WI38 (cell line): ENCODE data around the gene STK11.

ENCODE experiments used
- H3K4me3 ChIP-seq: 2 replicates; pipeline ENCODE4 v1.5.1; 2011; ENCODE audit warnings: low read depth, mild to moderate bottlenecking, control low read depth, low read length
- CTCF ChIP-seq: IDR thresholded peaks from 2 replicates; pipeline ENCODE4 v1.5.1; 2012; ENCODE audit warnings: low read depth, mild to moderate bottlenecking, control low read depth, low read length

STK11 gene

GRCh38 chr19:1210227-1210538, 4.6 kb downstream of the STK11 start:
- TF ChIP-seq CTCF, result no peak
- no peak overlapping the region for H3K4me3 ChIP-seq

DNA sequence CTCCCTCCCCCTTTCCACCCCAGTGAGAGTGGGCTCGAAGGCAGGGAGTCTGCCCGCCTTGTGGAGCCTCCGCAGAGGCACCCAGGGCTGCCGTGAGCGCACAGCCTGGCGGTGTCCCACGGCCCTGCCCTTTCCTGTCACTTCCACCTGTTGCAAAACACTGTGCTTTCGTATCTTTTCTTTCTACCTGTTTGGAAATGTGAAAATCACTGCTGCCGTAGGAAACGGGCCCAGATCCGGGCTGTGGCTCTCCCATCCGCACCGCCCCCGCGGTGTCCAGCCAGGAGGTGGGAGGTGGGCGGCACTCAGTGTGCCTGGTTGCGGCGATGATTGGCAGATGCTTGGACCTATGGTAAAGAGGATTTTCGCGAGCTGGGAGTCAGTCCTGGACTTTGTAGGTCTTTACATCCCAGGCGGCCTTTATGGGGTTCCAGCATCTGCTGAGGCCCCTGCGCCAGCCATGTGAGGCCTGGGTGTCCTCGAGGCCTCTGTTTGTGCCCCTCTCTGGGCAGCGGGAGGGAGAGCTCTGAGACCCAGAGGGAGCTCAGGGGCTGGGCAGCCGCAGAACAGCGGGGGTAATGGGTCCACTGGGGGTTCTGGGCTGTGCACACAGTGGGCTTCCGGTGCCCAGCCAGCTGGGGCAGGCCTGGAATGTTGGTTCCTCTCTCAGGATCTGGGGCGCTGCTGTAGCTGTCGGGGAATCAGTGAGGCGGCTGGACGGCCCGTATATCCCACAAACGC, 6.1 kb downstream of the STK11 start:
- H3K4me3 ChIP-seq, result no peak overlapping the region
- no peak for TF ChIP-seq CTCF

GRCh38 chr19:1213391-1214286, 8.1 kb downstream of the STK11 start:
- no peak for TF ChIP-seq CTCF
- no peak overlapping the region for H3K4me3 ChIP-seq

GRCh38 chr19:1214299-1214861, 8.8 kb downstream of the STK11 start:
- TF ChIP-seq CTCF, result no peak
- H3K4me3 ChIP-seq, result no peak overlapping the region

DNA sequence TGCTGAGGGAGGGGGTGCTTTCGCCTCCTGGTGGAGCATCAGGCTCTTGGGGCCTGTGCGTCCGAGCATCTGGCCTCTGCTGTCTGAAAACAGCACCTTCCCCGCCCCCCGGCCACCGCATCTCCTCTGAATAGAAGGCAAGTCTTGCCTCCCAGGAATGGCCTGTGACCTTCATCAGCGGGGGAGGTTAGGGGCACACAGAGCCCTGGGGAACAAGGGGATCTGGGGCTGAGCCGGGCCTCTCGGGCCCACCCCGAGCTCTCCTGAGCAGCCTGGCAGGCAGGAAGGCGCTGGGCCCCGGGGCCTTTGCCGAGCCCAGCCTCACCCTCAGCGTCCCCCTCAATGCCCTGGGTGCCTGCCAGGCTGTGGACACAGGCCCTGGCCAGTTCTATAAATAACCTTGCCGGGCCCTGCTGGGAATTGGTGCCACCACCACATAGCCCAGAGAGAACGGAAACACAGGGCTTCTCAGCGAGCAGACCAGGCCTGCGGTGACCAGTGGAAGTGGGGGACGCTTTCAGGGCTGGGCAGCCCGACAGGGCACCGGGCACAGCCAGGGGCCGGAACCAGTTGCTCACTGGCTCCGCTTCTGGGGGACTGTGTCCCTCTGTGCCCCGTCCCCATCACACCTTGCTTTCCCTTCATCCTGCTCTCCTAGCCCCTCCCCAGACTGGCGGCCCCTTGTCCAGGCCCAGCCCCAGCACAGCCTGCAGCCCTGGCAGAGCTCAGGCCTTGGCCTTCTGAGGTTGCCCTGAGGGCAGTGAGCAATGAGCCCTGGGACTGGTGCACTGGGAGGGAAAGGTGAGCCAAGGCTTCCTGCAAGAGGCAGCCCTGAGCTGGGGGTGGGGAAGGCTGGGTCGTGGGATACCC, 9.5 kb downstream of the STK11 start:
- TF ChIP-seq CTCF, result no peak
- no peak overlapping the region for H3K4me3 ChIP-seq

DNA sequence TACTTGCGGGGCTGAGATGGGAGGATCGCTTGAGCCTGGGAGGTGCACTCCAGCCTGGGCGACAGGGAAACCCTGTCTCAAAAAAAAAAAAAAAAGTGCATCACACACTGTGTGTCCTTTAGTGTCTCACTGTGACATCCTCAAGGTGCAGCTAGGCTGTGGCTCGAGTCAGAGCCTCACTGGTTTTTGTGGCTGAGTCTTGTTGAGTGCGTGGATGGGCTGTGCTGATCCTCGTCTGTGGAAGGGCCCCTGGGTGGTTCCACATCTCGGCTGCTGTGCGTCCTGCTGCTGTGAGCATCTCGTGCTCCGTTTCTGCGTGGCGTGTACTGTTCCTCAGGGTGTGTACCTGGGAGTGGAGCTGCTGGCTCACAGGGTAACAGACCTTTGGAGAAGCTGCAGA, 11.2 kb downstream of the STK11 start:
- H3K4me3 ChIP-seq, result no peak overlapping the region
- no peak for TF ChIP-seq CTCF
